ENCODE data around the gene HOXD1.

The HOXD1 gene

GRCh38 chr2:176187200-176187898 is 1.1 kb upstream of the HOXD1 start:
- no peak for DNase-seq

- no peak for DNase-seq
Observed at GRCh38 chr2:176188774-176189680, 559 bp downstream of the HOXD1 start.

GRCh38 chr2:176189681-176190641 is 1.5 kb downstream of the HOXD1 start:
- DNase-seq, result no peak

GRCh38 chr2:176192351-176192750 is 3.9 kb downstream of the HOXD1 start:
- no peak for DNase-seq

GRCh38 chr2:176193048-176193447 is 4.6 kb downstream of the HOXD1 start:
- DNase-seq, result no peak

- no peak for DNase-seq
Observed at GRCh38 chr2:176199902-176200301, 11.4 kb downstream of the HOXD1 start.

- no peak for DNase-seq
Observed at GRCh38 chr2:176200971-176201370, 12.5 kb downstream of the HOXD1 start.

- no peak for DNase-seq
Observed at GRCh38 chr2:176202491-176202890, 14.0 kb downstream of the HOXD1 start.

GRCh38 chr2:176205126-176205525 is 16.7 kb downstream of the HOXD1 start:
- no peak for DNase-seq

GRCh38 chr2:176206136-176206535 is 17.7 kb downstream of the HOXD1 start:
- no peak for DNase-seq

GRCh38 chr2:176206682-176207081 is 18.2 kb downstream of the HOXD1 start:
- DNase-seq, result no peak

- DNase-seq, result no peak
Observed at GRCh38 chr2:176211110-176211509, 22.6 kb downstream of the HOXD1 start.

- DNase-seq, result no peak
Observed at GRCh38 chr2:176212276-176212675, 23.8 kb downstream of the HOXD1 start.

GRCh38 chr2:176213406-176213805 is 24.9 kb downstream of the HOXD1 start:
- DNase-seq, result no peak

GRCh38 chr2:176227874-176228273 is 39.4 kb downstream of the HOXD1 start:
- DNase-seq, result no peak

- no peak for DNase-seq
Observed at GRCh38 chr2:176234156-176234555, 45.7 kb downstream of the HOXD1 start.

- no peak for DNase-seq
Observed at GRCh38 chr2:176234940-176235339, 46.5 kb downstream of the HOXD1 start.

GRCh38 chr2:176237456-176237855 is 49.0 kb downstream of the HOXD1 start:
- DNase-seq, result no peak

GRCh38 chr2:176239031-176239430 is 50.6 kb downstream of the HOXD1 start:
- DNase-seq, result no peak

- no peak for DNase-seq
Observed at GRCh38 chr2:176240301-176240700, 51.8 kb downstream of the HOXD1 start.

Measured in CD4-positive, alpha-beta T cell treated with Interleukin-6 for 4 hours (primary cell).